GM12873 (cell line): ENCODE data around the gene MMP24.

Source experiments
- CTCF ChIP-seq: IDR thresholded peaks from 2 replicates; pipeline ENCODE4 v1.5.1; 2012; ENCODE audit warnings: low read depth, mild to moderate bottlenecking, moderate library complexity, low read length, control low read depth; ENCODE audit not compliant: insufficient read depth; ENCODE audit errors: missing control alignments

MMP24 gene

GRCh38 chr20:35283441-35284266 is 57.2 kb downstream of the MMP24 start:
- no peak for TF ChIP-seq CTCF

GRCh38 chr20:35284267-35284991 is 57.9 kb downstream of the MMP24 start, which contains the start of gene EIF6:
TSS of gene EIF6 (minus strand) at chr20:35284772. CDS start at chr20:35284487, 285 bp downstream.
- no peak for TF ChIP-seq CTCF

- no peak for TF ChIP-seq CTCF
These were observed 58.7 kb downstream of the MMP24 start for GRCh38 chr20:35284992-35285805.

GRCh38 chr20:35285806-35286076 is 59.3 kb downstream of the MMP24 start:
- no peak for TF ChIP-seq CTCF

GRCh38 chr20:35286077-35286898 is 59.8 kb downstream of the MMP24 start:
- TF ChIP-seq CTCF = no peak

GRCh38 chr20:35286899-35287508 is 60.5 kb downstream of the MMP24 start:
- TF ChIP-seq CTCF = no peak
